ENCODE results near the gene SERHL2.
"Not testable (repeated sequence)": the region's sequence is repeated elsewhere in the genome, so short reads cannot be mapped to it uniquely, and the experiment has no call there.

The SERHL2 gene

DNA sequence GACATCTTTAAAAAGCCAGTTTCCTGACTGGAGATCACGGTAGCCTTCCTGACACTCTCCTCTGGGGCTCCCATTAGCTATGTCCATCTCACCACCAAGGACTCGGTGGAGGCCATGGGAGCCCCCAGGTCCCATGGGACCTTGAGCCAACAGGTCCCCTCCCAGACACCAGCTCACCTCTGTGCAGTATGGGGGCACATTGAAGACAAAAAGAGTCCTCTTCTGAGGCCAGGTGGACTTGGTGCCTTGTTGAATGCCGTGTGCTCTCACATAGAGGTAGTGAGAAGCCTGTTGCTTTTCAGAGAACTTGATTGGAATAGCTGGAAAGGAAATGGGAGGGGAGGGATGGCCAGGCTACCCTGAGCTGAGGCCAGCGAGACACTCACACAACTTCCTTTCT, 26.3 kb downstream of the SERHL2 start:
- ATAC-seq, DNase-seq, H3K27me3 Mint-ChIP-seq, H3K27ac Mint-ChIP-seq, H3K9me3 Mint-ChIP-seq: not testable (repeated sequence)
- H3K4me3 Mint-ChIP-seq: peak overlapping the region in 1 of 2 donors; percentile 51
- H3K4me1 Mint-ChIP-seq: peaks cover 26% of the 10 kb centered on the region

GRCh38 chr22:42581194-42581761, 27.5 kb downstream of the SERHL2 start:
- not testable (repeated sequence) for H3K27me3 Mint-ChIP-seq, H3K9me3 Mint-ChIP-seq, DNase-seq
- H3K4me3 Mint-ChIP-seq: peak overlapping the region; percentile 97 to 100
- ATAC-seq: peak; percentile 25
- H3K4me1 Mint-ChIP-seq: peaks cover 26% of the 10 kb centered on the region
- peak overlapping the region; percentile 94 to 98 for H3K27ac Mint-ChIP-seq

- Mint-ChIP-seq H3K9me3 (no peaks in the 10 kb centered on the region), H3K27me3 (no peaks in the 10 kb centered on the region), H3K4me1 (peaks cover 26% of the 10 kb centered on the region), H3K27ac (peak overlapping the region; percentile 57 to 79), H3K4me3 (peak overlapping the region; percentile 97 to 100)
- DNase-seq (peak; percentile 74 to 80), ATAC-seq (peak; percentile 90)
These were observed 28.3 kb downstream of the SERHL2 start for GRCh38 chr22:42581762-42582716.

GRCh38 chr22:42582987-42583386, 29.2 kb downstream of the SERHL2 start:
- Mint-ChIP-seq H3K4me1 (peaks cover 26% of the 10 kb centered on the region), H3K27ac (no peak overlapping the region), H3K27me3 (no peaks in the 10 kb centered on the region), H3K9me3 (no peaks in the 10 kb centered on the region), H3K4me3 (no peak overlapping the region)
- DNase-seq: no peak
- no peak for ATAC-seq

DNA sequence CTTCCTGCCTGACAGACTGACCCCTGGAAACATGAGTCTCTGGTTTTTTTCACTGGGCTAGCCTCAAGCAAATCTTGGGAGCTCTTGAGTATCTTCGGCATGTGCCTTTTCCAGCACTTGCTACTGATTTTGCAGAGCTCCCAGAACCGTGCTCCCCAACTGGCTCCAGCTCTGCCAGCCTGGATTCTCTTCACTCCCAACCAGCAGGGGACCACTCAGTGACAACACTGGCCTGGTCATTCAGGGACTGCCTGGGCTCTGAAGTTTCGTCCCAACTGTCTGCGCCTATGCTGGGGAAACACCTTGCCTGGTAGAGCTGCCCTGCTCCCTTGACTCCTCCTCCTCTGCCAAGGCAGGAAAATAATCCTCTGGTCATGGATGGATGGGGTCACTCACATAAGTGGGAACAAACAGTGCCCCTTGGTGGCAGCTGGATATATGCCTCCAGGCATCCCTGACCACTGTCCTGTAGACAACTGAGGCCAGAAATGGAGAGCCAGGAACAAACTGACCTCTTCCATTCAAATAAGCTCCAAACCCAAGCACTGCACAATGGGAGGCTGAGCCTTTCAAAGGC, 30.7 kb downstream of the SERHL2 start:
- DNase-seq (no peak), ATAC-seq (no peak)
- H3K27me3 Mint-ChIP-seq: no peaks in the 10 kb centered on the region
- H3K27ac Mint-ChIP-seq: peak overlapping the region in 1 of 2 donors; percentile 79
- no peaks in the 10 kb centered on the region for H3K9me3 Mint-ChIP-seq
- no peak overlapping the region for H3K4me3 Mint-ChIP-seq
- H3K4me1 Mint-ChIP-seq: peaks cover 26% of the 10 kb centered on the region

DNA sequence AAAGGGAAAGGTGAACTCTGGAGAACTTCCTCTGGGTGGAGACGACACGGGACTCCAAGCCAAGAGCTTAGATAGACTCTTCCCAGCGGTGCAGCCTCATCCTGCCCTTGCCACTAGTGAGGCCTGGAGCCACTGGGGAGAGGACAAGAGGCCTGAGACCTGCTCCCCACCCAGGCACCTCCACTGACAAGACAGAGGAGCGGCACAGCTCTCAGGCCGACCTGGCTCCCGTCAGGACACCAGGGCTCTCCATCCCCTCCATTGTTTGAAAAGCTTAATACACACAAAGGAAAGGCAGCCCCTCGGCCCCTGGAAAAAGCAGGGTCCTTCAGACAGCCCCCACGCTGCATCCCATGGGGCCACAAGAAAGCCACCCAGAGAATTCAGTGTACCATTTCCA, 31.3 kb downstream of the SERHL2 start:
- H3K27ac Mint-ChIP-seq: peak overlapping the region in 1 of 2 donors; percentile 79
- H3K27me3 Mint-ChIP-seq: no peaks in the 10 kb centered on the region
- H3K4me3 Mint-ChIP-seq: no peak overlapping the region
- DNase-seq (no peak), ATAC-seq (no peak)
- no peaks in the 10 kb centered on the region for H3K9me3 Mint-ChIP-seq
- H3K4me1 Mint-ChIP-seq: peaks cover 23% of the 10 kb centered on the region

GRCh38 chr22:42586381-42586780, 32.6 kb downstream of the SERHL2 start:
- Mint-ChIP-seq H3K27ac (peak overlapping the region; percentile 88 to 91), H3K4me3 (no peak overlapping the region), H3K9me3 (no peaks in the 10 kb centered on the region), H3K4me1 (peaks cover 14% of the 10 kb centered on the region), H3K27me3 (no peaks in the 10 kb centered on the region)
- ATAC-seq: no peak
- DNase-seq: no peak

DNA sequence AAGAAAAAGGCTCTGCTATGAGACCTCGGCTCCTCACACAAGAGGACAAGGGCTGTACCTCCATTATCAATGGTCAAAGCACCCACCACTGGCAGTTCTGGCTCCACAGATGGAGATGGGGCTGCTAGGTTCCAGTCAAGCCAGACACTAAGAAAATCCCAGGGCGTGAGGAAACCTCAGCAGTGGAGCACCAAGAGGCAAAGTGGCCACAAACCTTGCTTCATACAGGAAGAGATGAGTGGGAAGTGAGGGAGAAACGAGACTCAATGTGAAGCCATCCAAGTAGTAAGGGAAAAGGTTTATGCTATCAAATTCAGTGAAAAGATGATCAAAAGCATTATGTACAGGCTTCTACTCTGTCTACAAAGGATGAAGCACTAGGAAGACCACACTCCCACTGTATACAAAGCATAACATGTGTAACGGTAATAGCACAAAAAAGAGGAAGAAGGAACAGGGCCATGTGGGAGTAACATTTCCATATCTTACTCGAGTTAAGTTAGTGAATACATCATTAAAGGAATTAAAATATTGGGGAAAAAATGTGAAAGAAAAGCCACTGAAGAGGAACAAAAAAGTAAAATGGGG, 33.9 kb downstream of the SERHL2 start:
- Mint-ChIP-seq H3K27me3 (no peaks in the 10 kb centered on the region), H3K27ac (peak overlapping the region; percentile 13 to 28), H3K4me1 (peaks cover 4% of the 10 kb centered on the region), H3K9me3 (no peaks in the 10 kb centered on the region), H3K4me3 (no peak overlapping the region)
- no peak for DNase-seq
- ATAC-seq: no peak

DNA sequence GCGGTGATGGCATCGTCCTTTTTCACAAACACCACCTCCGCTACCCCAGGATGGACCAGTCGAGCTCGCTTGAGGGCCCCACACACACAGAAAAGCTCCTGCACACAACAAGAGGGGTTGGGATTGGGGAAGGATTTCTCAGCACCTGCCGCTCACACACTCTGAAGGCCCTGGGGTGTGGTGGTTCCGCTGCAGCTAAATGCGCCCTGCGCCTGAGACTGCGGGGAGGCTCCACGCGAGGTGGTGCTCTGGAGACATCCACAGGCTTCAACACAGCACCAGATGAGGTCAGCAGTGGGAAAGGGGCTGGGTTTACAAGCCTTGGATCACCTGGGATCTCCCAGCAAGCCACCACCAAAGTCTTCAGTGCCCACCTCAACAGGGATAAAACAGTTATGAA, 38.2 kb downstream of the SERHL2 start:
- ATAC-seq (no peak), DNase-seq (no peak)
- H3K9me3 Mint-ChIP-seq: no peaks in the 10 kb centered on the region
- H3K27me3 Mint-ChIP-seq: no peaks in the 10 kb centered on the region
- peaks cover 5% of the 10 kb centered on the region for H3K4me1 Mint-ChIP-seq
- no peak overlapping the region for H3K4me3 Mint-ChIP-seq
- H3K27ac Mint-ChIP-seq: no peak overlapping the region

- Mint-ChIP-seq H3K27ac (peak overlapping the region in 1 of 2 donors; percentile 9), H3K4me1 (peaks cover 5% of the 10 kb centered on the region), H3K27me3 (no peaks in the 10 kb centered on the region), H3K9me3 (no peaks in the 10 kb centered on the region), H3K4me3 (no peak overlapping the region)
- DNase-seq: no peak
- no peak for ATAC-seq
These were observed 41.7 kb downstream of the SERHL2 start for GRCh38 chr22:42595434-42595833.

GRCh38 chr22:42596336-42596735, 42.6 kb downstream of the SERHL2 start:
- Mint-ChIP-seq H3K27ac (peak overlapping the region; percentile 53 to 83), H3K9me3 (no peaks in the 10 kb centered on the region), H3K4me1 (peaks cover 5% of the 10 kb centered on the region), H3K27me3 (no peaks in the 10 kb centered on the region), H3K4me3 (no peak overlapping the region)
- DNase-seq: no peak
- ATAC-seq: no peak

DNA sequence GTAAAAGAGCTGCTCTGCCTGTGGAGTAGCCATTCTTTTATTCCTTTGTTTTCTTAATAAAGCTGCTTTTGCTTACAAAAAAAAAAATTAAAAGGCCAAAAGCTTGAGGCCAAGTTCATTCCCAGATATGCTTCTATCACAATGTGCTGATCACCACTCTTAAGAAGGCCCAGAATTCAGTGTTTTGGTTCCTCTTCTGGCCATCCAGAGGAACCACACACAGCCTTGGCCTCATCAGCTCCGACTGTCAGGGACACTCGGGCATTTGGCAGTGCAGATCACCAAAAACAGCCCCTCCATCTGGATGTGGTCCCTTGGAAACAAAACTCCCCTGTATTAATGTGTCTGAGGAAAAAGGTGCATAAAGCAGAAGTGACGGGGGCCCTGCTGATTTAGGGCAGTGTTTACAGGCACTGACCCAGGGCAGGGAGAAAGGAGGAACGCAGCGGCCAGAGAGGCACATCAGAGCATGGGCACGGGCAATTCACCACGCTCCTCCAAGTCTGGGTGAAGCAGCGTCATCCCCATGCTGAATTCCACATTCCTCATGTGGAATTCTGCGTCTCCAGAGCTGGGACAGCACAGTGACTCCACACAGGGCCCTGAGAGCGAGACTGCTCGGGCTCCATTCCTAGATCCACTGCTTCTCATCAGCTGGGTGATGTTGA, 43.2 kb downstream of the SERHL2 start:
- Mint-ChIP-seq H3K9me3 (no peaks in the 10 kb centered on the region), H3K4me3 (no peak overlapping the region), H3K27ac (no peak overlapping the region), H3K4me1 (peaks cover 10% of the 10 kb centered on the region), H3K27me3 (no peaks in the 10 kb centered on the region)
- DNase-seq (no peak), ATAC-seq (no peak)

DNA sequence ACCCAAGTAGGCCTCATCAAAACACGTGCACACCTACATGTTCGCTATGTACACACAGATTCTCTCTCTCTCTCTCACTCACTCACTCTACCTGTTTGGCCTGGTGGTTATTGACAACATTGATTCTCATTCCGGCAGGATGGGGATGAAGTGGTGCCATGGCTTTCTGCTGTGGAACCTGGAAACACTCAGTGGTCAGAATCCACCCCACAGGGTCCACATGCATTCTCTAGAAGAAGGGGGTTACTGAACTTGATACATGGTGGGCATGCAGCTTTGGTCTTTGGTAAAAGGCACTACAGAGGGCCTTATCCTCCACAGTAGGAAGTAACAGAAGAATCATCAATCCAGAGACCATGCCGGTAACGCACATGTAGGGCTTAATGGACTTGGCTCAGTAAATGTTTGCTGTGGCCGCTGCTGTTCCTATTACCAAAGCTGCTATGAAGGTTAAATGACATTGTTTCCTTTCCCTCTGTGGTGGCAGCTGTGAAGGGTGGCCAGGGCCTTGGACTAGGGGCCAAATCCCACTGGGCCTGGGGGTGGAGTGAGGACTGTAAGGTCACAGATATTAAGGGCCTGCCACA, 48.2 kb downstream of the SERHL2 start:
- DNase-seq (no peak), ATAC-seq (no peak)
- no peaks in the 10 kb centered on the region for H3K9me3 Mint-ChIP-seq
- H3K4me1 Mint-ChIP-seq: peaks cover 48% of the 10 kb centered on the region
- no peaks in the 10 kb centered on the region for H3K27me3 Mint-ChIP-seq
- no peak overlapping the region for H3K4me3 Mint-ChIP-seq
- H3K27ac Mint-ChIP-seq: peak overlapping the region in 1 of 2 donors; percentile 76

- ATAC-seq (no peak), DNase-seq (no peak)
- Mint-ChIP-seq H3K4me3 (no peak overlapping the region), H3K27me3 (no peaks in the 10 kb centered on the region), H3K27ac (peak overlapping the region in 1 of 2 donors; percentile 76), H3K9me3 (no peaks in the 10 kb centered on the region), H3K4me1 (peaks cover 48% of the 10 kb centered on the region)
These were observed 48.7 kb downstream of the SERHL2 start for GRCh38 chr22:42602470-42602869.

DNA sequence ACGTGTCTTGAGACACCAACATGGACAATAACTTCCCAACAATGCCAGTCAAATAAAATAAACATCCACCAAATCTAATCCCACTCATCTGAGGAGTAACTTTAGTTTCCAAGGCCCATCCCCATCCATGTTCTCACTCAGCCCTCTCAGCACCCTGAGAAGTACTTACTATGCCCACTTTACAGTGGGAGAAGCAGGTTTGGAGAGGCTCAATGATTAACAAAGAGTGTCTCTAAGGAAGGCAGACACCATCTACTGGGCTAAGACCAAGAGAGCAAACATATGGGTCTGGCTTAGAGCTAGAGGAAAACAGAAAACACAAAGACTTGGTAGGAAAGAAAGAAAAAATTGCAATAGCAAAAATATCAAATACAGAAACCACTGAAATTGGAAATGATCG, 49.7 kb downstream of the SERHL2 start:
- Mint-ChIP-seq H3K4me3 (no peak overlapping the region), H3K4me1 (peaks cover 50% of the 10 kb centered on the region), H3K9me3 (no peaks in the 10 kb centered on the region), H3K27ac (peak overlapping the region in 1 of 2 donors; percentile 15), H3K27me3 (no peaks in the 10 kb centered on the region)
- DNase-seq: no peak
- ATAC-seq: no peak
